NCI-H774 (cell line): Measurements from ENCODE around the gene SLC31A2.

Experiments used
- DNase-seq: peaks from one replicate; lab custom pipeline; 2025; lab: John Stamatoyannopoulos, UW

SLC31A2 gene

DNA sequence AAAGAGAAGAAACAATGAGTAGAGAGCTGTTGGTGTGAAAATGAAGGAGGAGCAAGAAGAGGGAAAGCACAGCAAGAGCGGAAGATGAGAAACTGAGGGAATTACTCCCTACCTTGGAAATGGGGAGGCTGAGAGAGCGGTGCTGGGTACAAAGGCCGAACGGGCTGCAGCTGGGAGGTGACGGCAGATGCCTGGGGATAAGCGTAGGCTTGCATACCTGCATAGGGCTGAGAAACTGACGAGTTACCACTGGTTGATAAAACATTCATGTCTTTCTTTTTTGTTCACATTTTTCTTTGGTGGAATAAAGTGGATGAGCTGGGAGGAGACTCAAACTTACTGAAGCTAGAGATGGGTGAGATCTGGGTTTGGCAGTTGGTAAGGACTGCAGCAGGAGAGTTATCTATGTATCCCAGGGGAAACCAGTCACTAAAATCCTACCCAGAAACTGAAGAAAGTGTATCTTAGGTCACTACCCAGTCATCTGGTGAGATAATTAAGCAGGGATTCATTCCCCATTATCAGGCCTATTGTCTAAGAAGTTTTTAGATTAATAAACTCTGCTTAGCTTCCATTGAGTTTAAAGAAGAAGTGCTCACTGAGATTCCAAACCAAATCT, 35.4 kb downstream of the SLC31A2 start:
- no peak for DNase-seq

DNA sequence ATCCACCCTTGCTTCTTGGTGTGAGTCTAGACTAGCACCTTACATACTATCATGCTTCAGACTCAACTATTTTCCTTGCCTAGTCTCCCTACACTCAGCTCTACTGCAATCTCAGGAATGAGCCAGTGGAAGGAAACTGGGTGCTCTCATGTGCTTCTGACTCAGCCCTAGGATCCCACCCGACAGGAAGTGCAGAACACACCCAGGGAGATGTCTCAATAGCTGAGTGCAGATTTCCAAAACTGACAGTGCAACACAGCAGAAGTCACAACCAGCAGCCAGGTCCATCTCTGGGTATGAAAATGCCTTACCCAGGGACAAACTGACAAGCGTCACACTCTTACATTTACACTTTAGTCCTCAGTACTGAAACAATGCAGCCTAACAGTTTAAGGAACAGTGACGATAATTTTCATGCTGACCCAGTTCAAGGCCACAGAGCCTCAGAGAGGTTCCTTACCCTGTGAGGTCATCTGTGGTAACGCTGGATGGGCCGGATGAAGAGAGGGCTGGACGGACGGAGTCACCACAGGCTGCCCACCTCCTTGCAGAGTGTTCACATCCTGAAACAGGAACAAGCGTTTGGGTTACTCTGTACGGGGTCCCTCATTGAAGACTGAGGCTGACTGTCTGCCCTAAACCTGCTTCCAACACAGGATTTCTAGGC, 37.3 kb downstream of the SLC31A2 start:
- DNase-seq = no peak

- no peak for DNase-seq
Observed at GRCh38 chr9:113192455-113192854, 41.6 kb downstream of the SLC31A2 start.

GRCh38 chr9:113199683-113200329, 49.0 kb downstream of the SLC31A2 start:
- no peak for DNase-seq

GRCh38 chr9:113205432-113205831, 54.6 kb downstream of the SLC31A2 start:
- DNase-seq = no peak

DNA sequence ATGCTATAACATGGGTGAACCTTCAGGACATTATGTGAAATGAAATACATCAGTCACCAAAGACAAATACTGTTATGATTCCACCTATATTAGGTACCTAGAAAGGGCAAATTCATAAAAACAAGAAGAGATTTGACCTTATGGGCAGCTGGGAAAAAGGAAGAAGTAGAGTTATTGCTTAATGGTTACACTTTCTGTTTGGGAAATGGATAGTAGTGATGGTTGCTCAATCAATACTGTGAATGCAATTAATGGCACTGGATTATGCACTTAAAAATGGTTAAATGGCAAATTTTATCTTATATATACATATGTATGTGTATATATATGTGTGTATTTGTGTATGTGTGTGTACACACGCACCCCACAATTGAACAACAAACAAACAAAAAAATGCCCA, 55.1 kb downstream of the SLC31A2 start:
- DNase-seq = no peak

- no peak for DNase-seq
Observed at GRCh38 chr9:113210815-113211214, 60.0 kb downstream of the SLC31A2 start.
